NCI-H510A treated with DMSO at 0.1 percent for 48 hours (cell line): ENCODE data around the gene INPP5A.
"Not testable (repeated sequence)": the region's sequence is repeated elsewhere in the genome, so short reads cannot be mapped to it uniquely, and the experiment has no call there.

Experiments used
- DNase-seq: peaks from one replicate; lab custom pipeline; 2025; lab: John Stamatoyannopoulos, UW

The INPP5A gene

GRCh38 chr10:132806110-132806509 is 268.5 kb downstream of the INPP5A start:
- no peak for DNase-seq

GRCh38 chr10:132806561-132807003 is 269.0 kb downstream of the INPP5A start:
- DNase-seq = no peak

GRCh38 chr10:132807621-132808049 is 270.0 kb downstream of the INPP5A start:
- DNase-seq = no peak

GRCh38 chr10:132808383-132809231 is 271.0 kb downstream of the INPP5A start:
- no peak for DNase-seq

GRCh38 chr10:132809232-132810140 is 271.9 kb downstream of the INPP5A start:
- DNase-seq = no peak

GRCh38 chr10:132810141-132810806 is 272.7 kb downstream of the INPP5A start:
- DNase-seq = no peak

GRCh38 chr10:132810807-132811700 is 273.5 kb downstream of the INPP5A start:
- DNase-seq = no peak

- no peak for DNase-seq
Observed at GRCh38 chr10:132811891-132812481, 274.4 kb downstream of the INPP5A start.

- DNase-seq = no peak
Observed at GRCh38 chr10:132812520-132812919, 274.9 kb downstream of the INPP5A start.

- no peak for DNase-seq
Observed at GRCh38 chr10:132813001-132813401, 275.4 kb downstream of the INPP5A start.

GRCh38 chr10:132813560-132814468 is 276.2 kb downstream of the INPP5A start:
- DNase-seq = no peak

GRCh38 chr10:132814469-132814856 is 276.9 kb downstream of the INPP5A start:
- no peak for DNase-seq

- DNase-seq = no peak
Observed at GRCh38 chr10:132815168-132815857, 277.7 kb downstream of the INPP5A start.

GRCh38 chr10:132816718-132817117 is 279.1 kb downstream of the INPP5A start:
- no peak for DNase-seq

- no peak for DNase-seq
Observed at GRCh38 chr10:132817701-132818211, 280.2 kb downstream of the INPP5A start.

GRCh38 chr10:132820056-132820455 is 282.5 kb downstream of the INPP5A start:
- DNase-seq = no peak

- not testable (repeated sequence) for DNase-seq
Observed at GRCh38 chr10:132825783-132826523, 288.4 kb downstream of the INPP5A start.
